HG02623 (cell line): ENCODE measurements around the gene SERINC2.
"Not testable (repeated sequence)": the region's sequence is repeated elsewhere in the genome, so short reads cannot be mapped to it uniquely, and the experiment has no call there.

Experiments
- ATAC-seq: cut with Tn5 transposase; IDR thresholded peaks from one replicate; pipeline ENCODE4 v1.9.1; 2021; ENCODE audit warnings: moderate library complexity; ENCODE audit not compliant: unreplicated experiment

The SERINC2 gene

DNA sequence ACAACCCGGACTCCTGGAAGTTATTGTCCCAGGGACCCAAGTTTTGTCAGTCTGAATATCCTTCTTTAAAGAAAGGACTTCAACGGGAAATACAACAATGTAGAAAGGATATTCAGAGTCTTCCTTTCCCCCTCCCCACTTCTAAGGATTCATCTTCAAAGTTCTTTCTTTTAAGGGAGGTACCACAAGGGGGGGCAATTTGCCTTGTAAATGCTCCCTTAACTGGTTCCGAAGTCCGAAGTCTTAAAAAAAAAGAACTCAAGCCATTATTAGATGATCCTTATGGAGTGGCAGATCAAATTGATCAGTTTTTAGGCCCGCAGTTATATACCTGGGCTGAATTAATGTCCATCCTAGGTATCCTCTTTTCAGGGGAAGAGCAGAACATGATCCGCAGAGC, 47.0 kb downstream of the SERINC2 start:
- no peak for ATAC-seq

DNA sequence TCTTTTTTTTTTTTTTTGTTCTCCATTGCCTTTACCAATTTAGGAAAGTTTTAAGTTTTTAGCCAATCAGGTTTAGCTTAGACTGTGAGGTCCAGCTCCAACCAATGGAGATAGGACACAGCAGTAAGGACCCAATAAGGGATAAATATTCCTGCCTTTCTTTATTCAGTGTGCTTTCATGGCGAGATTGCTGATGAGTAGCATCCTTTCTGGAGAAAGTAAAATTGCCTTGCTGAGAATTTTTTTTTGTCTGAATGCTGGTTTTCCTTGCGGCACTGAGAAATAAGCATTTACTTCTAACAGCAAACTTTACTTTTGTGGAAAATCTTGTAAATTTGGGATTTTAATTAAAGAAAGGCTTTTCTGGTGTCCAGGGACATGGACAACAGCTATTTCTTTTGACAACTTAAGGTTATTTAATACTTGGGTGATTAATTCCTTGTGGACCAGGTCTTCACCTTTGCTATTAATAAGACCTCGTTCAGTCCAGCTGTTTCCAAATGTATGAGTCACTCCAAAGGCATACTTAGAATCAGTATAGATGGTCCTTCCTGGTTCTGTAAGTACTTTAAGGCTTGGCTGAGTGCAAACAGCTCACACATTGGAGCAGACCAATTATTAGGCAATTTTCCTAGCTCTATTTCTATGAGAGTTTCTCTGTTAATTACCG, 54.1 kb downstream of the SERINC2 start:
- no peak for ATAC-seq

DNA sequence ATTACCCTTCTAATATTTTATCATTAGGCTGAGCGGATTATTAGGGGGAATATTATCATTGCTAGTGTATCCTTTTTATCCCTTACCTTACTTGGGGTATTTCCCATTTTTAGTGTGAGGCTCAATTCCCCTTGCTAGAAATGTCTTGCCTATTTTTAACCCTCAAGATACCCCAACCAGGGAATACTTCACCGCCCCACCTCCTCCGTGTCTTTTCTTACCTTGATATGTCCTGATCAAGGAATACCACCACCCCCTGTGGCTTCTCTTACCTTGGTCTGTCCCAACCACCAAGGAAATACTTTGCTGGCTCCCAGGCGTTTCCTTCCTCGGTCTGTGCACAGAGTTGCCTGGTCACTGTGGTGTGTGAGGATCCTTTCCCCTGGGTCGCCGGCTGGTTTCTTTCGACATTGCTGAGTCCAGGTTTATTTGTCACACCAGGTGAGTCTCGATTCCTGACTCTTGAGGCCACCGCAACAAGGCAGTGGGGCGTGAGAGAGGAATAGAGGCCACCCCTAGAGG, 57.8 kb downstream of the SERINC2 start:
- no peak for ATAC-seq

DNA sequence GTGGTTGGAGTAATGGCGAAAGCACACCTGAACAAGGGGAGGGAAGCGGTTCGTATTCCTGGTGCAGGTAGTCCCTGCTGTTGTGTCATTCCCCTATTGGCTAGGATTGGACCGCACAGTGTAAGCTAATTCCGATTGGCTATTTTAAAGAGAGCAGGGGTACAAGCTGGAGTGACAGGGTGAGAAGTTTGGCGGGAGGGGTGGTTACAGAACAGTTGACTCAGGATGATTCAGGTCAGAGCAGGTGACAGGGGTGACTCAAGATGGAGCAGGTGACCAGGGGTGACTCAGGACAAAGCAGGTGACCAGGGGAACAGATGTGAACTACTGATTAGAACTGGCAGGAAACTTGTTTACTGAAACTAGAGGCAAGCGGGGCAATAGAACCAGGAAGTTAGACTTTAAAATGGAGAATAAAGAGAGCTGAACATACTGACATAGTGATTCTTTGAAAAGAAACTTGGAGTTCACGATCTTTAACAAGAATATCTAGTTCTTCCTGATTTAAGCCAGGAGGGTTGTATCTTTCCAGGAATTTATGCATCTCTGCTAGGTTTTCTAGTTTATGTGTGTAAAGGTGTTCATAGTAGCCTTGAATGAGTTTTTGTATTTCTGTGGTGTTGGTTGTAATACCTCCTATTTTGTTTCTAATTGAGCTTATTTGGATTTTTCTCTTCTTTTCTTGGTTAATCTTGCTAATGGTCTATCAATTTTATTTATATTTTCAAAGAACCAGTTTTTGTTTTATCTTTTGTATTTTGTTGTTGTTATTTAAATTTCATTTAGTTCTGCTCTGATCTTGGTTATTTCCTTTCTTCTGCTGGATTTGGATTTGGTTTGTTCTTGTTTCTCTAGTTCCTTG, 58.7 kb downstream of the SERINC2 start:
- not testable (repeated sequence) for ATAC-seq

DNA sequence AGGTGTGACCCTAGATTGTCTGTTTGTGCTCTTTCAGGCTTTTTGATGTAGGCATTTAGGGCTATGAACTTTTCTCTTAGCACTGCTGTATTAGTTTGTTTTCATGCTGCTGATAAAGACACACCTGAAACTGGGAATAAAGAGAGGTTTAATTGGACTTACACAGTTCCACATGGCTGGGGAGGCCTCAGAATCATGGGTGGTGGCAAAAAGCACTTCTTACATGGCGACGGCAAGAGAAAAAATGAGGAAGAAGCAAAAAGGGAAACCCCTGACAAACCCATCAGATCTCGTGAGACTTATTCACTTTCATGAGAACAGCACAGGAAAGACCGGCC, 59.3 kb downstream of the SERINC2 start:
- not testable (repeated sequence) for ATAC-seq

DNA sequence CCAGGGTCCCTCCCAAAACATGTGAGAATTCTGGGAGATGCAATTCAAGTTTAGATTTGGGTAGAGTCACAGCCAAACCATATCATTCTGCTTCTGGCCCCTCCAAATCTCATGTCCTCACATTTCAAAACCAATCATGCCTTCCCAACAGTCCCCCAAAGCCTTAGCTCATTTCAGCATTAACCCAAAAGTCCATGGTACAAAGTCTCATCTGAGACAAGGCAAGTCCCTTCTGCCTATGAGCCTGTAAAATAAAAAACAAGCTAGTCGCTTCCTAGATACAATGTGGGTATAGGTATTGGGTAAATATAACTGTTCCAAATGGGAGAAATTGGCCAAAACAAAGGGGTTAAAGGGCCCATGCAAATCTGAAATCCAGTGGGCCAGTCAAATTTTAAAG, 59.7 kb downstream of the SERINC2 start:
- ATAC-seq: not testable (repeated sequence)

GRCh38 chr1:31473508-31473907, 60.5 kb downstream of the SERINC2 start:
- ATAC-seq: not testable (repeated sequence)

DNA sequence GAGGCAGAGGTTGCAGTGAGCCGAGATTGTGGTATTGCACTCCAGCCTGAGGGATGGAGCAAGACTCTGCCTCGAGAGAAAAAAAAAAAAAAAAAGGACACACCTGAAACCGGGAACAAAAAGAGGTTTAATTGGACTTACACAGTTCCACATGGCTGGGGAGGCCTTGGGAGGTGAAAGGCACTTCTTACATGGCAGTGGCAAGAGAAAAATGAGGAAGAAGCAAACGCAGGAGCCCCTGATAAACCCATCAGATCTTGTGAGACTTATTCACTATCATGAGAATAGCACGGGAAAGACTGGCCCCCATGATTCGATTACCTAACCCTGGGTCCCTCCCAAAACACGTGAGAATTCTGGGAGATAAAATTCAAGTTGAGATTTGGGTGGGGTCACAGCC, 61.6 kb downstream of the SERINC2 start:
- not testable (repeated sequence) for ATAC-seq

GRCh38 chr1:31476891-31477846, 64.2 kb downstream of the SERINC2 start:
- ATAC-seq: no peak

DNA sequence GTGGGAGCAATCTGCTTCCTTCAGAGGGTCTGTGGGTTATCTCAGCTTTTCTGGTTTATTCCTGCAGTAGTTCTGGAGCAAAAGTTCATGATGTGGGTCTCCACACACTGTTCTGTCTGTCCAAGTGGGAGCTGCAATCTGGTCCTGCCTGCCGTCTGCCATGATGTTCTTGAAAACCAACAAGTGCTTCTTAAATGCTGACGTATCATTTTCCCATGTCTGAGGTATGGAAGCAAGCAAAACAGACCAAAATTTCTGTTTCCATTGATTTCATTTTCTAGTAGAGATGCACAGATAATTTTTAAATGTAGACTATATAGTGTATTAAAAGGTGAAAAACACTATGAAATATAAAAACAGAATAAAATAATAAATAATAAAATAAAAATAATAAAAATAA, 65.2 kb downstream of the SERINC2 start:
- no peak for ATAC-seq

DNA sequence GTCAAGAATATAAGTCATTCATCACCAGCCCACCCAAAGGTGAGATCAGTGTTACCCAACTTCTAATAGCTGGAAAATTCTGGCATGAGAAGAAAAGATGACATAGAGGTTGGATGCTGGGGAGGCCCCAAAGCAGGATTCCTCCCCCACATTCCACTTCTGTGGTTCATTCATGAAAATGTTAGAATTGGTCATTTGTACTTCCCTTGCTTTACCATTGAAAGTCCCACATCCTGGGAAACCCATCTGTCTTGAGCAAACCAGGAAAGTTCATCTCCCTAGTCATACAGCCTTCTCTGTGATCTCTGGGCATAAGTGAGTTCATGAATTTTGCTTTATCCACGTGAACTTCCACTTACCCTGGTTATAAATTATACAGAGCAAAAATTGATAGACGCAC, 66.8 kb downstream of the SERINC2 start:
- ATAC-seq: no peak

GRCh38 chr1:31480426-31480825, 67.4 kb downstream of the SERINC2 start:
- not testable (repeated sequence) for ATAC-seq

GRCh38 chr1:31482482-31483011, 69.5 kb downstream of the SERINC2 start:
- no peak for ATAC-seq

- ATAC-seq: no peak
Observed at GRCh38 chr1:31483012-31483946, 70.3 kb downstream of the SERINC2 start.
